Body of pancreas (tissue), 4 donors: ENCODE data around the gene CAPZB. TPM values are rescaled to one million over a fixed set of nuclear protein-coding genes. Genes with fewer than 3 reads are reported as not detected.

Experiments
- ATAC-seq: fragments of 150-250 bp; one replicate; pipeline ENCODE4 v1.9.1; 2016
- DNase-seq, 4 donors: peaks; one replicate each; pipeline ENCODE4 v3.0.0-alpha.2; 2019
- H3K27ac ChIP-seq, 4 donors: fragments of 200-600 bp; sonication (generic); 1 replicate in 3 of 4; 2 replicates in 1 of 4; pipeline versions ENCODE4 v1.5.1 to v1.6.1; 2016 to 2019; ENCODE audit warnings: mild to moderate bottlenecking in 1 of 4, mixed read lengths in 1 of 4, moderate library complexity in 1 of 4
- H3K27me3 ChIP-seq, 2 donors: fragments of 200-600 bp; sonication (generic); one replicate each; pipeline ENCODE4 v1.6.0; 2016; ENCODE audit warnings: mild to moderate bottlenecking in 1 of 2
- H3K36me3 ChIP-seq, 2 donors: fragments of 200-600 bp; sonication (generic); replicated peaks in 1 of 2; 2 replicates each; pipeline ENCODE4 v1.5.1; 2016; ENCODE audit warnings: low read depth in 2 of 2; ENCODE audit not compliant: insufficient read depth in 1 of 2
- H3K4me1 ChIP-seq: fragments of 200-600 bp; sonication (generic); one replicate; pipeline ENCODE4 v1.6.0; 2016
- H3K4me3 ChIP-seq, 2 donors: fragments of 200-600 bp; sonication (generic); 1 replicate in 1 of 2; 2 replicates in 1 of 2; pipeline ENCODE4 v1.5.1; 2016 to 2019
- H3K9me3 ChIP-seq, 3 donors: fragments of 200-600 bp; sonication (generic); 1 replicate in 2 of 3; 2 replicates in 1 of 3; pipeline ENCODE4 v1.5.1; 2016
- POLR2A ChIP-seq, 3 donors: fragments of 450-650 bp; IDR thresholded peaks; one replicate each; pipeline ENCODE4 v1.6.1; 2016; ENCODE audit warnings: antibody characterized with exemption in 3 of 3, mild to moderate bottlenecking in 2 of 3
- WGBS, 2 donors: methylation state at CpG; one replicate each; pipeline ENCODE4 v1.1.5; 2017; 5-methylcytosine and 5-hydroxymethylcytosine counted together
- intact Hi-C: fragments of 100-400 bp; cut with DNase I; formaldehyde crosslinking; loops from one replicate; pipeline ENCODE4 v1.15.1; 2023
- total RNA-seq, 2 donors: library from RNA; depleted of rRNA; stranded (reverse); fragments of >200 nt; gene quantifications; one replicate each; pipeline ENCODE4 v1.1.0, GENCODE V29; 2016
- TF ChIP-seq, protein P1 (sequence below), 7 experiments: fragments of 450-650 bp in 4 of 7; fragments of 200-600 bp in 3 of 7; sonication (generic) in 3 of 7; IDR thresholded peaks; one replicate each; pipeline ENCODE4 v1.5.1; 2016 to 2019; ENCODE audit warnings: antibody characterized with exemption in 7 of 7

The CAPZB gene
- total RNA-seq, 2 donors from 2014 or later, result 35.5 to 54.1 TPM

DNA sequence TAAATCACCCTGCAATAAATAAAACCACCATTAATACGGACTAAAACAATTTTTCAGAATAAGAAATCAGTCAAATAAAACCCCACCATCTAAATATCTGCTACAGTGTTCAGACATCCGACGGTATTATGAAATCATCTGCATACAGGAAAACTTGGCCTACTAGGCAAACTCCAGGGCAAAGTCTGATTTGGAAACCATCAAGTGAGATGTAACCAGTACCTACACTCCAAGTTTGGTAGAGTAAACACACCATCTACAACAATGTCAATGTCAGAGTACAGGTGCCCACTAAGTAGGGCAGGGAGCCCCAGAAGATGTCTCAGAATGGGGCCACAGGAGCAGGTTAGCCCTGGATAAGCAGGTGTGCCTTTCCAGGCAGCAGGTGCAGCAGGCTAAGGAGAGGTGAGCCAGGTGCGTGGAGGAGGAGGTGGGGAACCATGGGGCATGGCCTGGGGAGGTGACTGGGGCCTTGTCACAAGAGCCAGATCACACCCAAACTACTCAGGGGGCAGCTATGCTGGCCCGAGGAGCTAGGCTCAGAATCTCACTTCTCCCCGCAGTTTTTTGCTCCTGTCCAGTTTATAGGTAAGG, 59.6 kb downstream of the CAPZB start:
- DNase-seq, result no peak
- intact Hi-C loops, result no loop called here

DNA sequence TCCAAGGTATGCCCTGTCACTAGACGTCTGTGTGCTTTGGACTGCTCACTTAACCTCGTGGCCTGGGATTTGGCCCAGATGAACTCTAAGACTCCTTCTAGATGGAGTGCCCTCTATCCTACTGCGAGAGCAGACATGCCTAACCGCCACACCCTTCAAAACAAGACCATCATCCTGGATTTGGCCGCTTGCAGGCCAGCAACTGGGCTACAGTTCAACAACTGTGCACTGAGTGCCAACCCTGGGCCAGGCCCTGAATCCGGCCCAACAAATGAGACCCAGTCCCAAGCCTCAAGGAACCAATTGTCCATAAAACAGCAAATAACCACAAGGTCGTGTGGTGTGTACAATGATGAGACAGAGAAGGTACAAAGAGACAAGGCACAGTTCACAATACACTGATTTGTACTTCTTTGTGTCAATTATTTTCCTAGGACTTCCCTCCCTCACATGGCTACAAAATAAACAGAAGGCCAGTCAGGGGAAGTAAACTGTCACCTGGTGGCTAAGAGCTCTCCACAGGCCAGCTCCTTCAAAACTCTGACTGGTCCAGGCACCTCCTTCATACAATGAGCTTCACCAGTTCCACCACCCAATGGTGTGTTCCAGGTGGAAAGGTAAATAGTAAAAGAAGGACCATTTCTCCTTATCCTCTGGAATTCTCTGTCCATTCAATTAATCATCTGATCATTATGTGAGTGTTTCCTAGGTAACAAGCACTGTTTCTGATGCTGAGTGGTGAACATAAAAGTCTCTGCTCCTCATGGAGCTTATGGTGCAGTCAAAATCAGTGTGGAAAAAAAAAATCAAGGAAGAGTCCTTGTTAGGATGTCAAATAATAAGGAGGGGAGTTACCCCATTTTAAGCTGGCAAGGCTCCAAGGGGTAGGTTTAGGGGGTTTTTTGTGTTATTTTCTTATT, 60.4 kb downstream of the CAPZB start:
- Histone ChIP-seq H3K4me1 (peaks cover 52% of the 10 kb centered on the region), H3K36me3 (no peaks in the 10 kb centered on the region), H3K4me3 (no peak overlapping the region), H3K27ac (no peak overlapping the region), H3K9me3 (no peaks in the 10 kb centered on the region), H3K27me3 (no peaks in the 10 kb centered on the region)
- ATAC-seq (no peak), DNase-seq (no peak)
- TF ChIP-seq POLR2A (IDR thresholded peaks at IDR 0.05), result no peak
- TF ChIP-seq, protein P1, sequence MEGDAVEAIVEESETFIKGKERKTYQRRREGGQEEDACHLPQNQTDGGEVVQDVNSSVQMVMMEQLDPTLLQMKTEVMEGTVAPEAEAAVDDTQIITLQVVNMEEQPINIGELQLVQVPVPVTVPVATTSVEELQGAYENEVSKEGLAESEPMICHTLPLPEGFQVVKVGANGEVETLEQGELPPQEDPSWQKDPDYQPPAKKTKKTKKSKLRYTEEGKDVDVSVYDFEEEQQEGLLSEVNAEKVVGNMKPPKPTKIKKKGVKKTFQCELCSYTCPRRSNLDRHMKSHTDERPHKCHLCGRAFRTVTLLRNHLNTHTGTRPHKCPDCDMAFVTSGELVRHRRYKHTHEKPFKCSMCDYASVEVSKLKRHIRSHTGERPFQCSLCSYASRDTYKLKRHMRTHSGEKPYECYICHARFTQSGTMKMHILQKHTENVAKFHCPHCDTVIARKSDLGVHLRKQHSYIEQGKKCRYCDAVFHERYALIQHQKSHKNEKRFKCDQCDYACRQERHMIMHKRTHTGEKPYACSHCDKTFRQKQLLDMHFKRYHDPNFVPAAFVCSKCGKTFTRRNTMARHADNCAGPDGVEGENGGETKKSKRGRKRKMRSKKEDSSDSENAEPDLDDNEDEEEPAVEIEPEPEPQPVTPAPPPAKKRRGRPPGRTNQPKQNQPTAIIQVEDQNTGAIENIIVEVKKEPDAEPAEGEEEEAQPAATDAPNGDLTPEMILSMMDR (IDR thresholded peaks at IDR 0.05), result no peak
- intact Hi-C loops, result no loop called here
- WGBS, 2 donors, result 77 to 81% methylated on average over 5 to 7 of the region's 7 CpGs

More for the DNA sequence above, 59.6 kb downstream of the CAPZB start:
- no peaks in the 10 kb centered on the region for H3K9me3 ChIP-seq
- H3K36me3 ChIP-seq, result no peaks in the 10 kb centered on the region
- WGBS, 2 donors, result 63 to 65% methylated on average over 6 of the region's 6 CpGs
- H3K4me1 ChIP-seq, result peaks cover 59% of the 10 kb centered on the region
- no peaks in the 10 kb centered on the region for H3K27me3 ChIP-seq
- no peak overlapping the region for H3K27ac ChIP-seq
- ATAC-seq, result no peak
- H3K4me3 ChIP-seq, result no peak overlapping the region
- TF ChIP-seq POLR2A (IDR thresholded peaks at IDR 0.05), result no peak
- TF ChIP-seq, protein P1 (IDR thresholded peaks at IDR 0.05), result no peak

DNA sequence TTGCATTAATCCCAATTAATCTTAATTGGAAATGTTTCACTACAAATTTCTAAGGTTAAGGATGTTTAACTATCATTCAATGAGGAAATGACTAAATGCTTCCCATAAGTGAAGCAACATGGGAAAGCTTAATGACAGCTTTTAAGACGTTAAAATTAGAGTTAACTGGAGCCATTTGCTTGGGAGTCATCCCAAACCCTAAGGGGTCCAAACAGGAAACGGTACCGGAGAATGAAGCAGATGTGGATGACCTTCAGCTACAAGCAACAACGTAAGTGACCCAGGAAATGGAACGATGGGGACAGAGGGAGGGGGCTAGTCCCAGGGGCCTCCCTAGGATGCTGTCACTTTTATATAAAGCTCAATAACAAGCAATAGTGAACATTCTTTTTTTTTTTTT, 62.2 kb downstream of the CAPZB start:
- no peak for TF ChIP-seq POLR2A (IDR thresholded peaks at IDR 0.05)
- TF ChIP-seq, protein P1 (IDR thresholded peaks at IDR 0.05), result no peak
- Histone ChIP-seq H3K27me3 (no peaks in the 10 kb centered on the region), H3K4me3 (no peak overlapping the region), H3K4me1 (peaks cover 48% of the 10 kb centered on the region), H3K27ac (no peak overlapping the region), H3K36me3 (peaks cover 0 to 10% of the 10 kb centered on the region in 2 donors), H3K9me3 (no peaks in the 10 kb centered on the region)
- intact Hi-C loops, result no loop called here
- ATAC-seq (no peak), DNase-seq (no peak)
- WGBS, 2 donors, result 44 to 65% methylated on average over 5 of the region's 5 CpGs

DNA sequence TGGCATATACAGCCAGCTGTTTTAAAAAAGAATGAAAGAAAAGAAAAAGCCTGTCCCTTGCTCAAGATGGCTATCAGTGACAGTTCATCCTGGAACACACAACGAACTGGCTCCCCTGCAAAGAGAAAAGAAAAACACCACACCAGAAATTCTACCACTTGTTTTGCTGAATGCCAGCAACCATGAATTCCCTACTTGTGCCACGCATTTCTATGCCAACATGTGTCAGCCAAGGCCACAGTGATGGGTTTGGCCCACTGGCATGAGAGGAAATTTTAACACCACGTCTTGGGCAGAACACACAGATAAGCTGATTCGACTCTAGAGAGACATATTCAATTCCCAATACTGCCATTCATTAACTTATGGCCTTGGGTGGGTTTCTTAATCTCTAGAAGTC, 64.0 kb downstream of the CAPZB start:
- DNase-seq, result no peak
- Histone ChIP-seq H3K36me3 (peaks cover 0 to 10% of the 10 kb centered on the region in 2 donors), H3K4me3 (no peak overlapping the region), H3K9me3 (no peaks in the 10 kb centered on the region), H3K27ac (no peak overlapping the region), H3K27me3 (no peaks in the 10 kb centered on the region), H3K4me1 (peaks cover 36% of the 10 kb centered on the region)
- TF ChIP-seq, protein P1 (IDR thresholded peaks at IDR 0.05), result no peak
- TF ChIP-seq POLR2A (IDR thresholded peaks at IDR 0.05), result no peak
- intact Hi-C loops, result no loop called here
- WGBS, 2 donors, result 13 to 23% methylated on average over 4 of the region's 4 CpGs
- no peak for ATAC-seq
